T-helper 1 cell treated with Interleukin-12 subunit alpha and Interleukin-12 subunit beta and Interleukin-4 antibody, amounts not matched to agents 30 μg/mL and 1 μg/mL, for 36 hours (primary cell): Measurements from ENCODE around the gene TMEM178B.

Experiments used
- H3K27ac Mint-ChIP-seq: one replicate; pipeline ENCODE4 v1.8.0; 2021; ENCODE audit warnings: mild to moderate bottlenecking, mixed read lengths
- H3K27me3 Mint-ChIP-seq: one replicate; pipeline ENCODE4 v1.8.0; 2021; ENCODE audit warnings: low read depth, mixed read lengths
- H3K36me3 Mint-ChIP-seq: one replicate; pipeline ENCODE4 v1.8.0; 2021; ENCODE audit warnings: low read depth, mixed read lengths
- H3K4me1 Mint-ChIP-seq: one replicate; pipeline ENCODE4 v1.8.0; 2021; ENCODE audit warnings: low read depth, mixed read lengths
- H3K4me3 Mint-ChIP-seq: one replicate; pipeline ENCODE4 v1.8.0; 2021; ENCODE audit warnings: mild to moderate bottlenecking, moderate library complexity, mixed read lengths
- H3K9me3 Mint-ChIP-seq: one replicate; pipeline ENCODE4 v1.8.0; 2021; ENCODE audit warnings: mixed read lengths

Gene TMEM178B

GRCh38 chr7:141452911-141453310 is 379.0 kb downstream of the TMEM178B start:
- peaks cover 2% of the 10 kb centered on the region for H3K4me1 Mint-ChIP-seq
- no peaks in the 10 kb centered on the region for H3K9me3 Mint-ChIP-seq
- peaks cover 13% of the 10 kb centered on the region for H3K27me3 Mint-ChIP-seq
- no peak overlapping the region for H3K27ac Mint-ChIP-seq
- no peaks in the 10 kb centered on the region for H3K36me3 Mint-ChIP-seq
- no peak overlapping the region for H3K4me3 Mint-ChIP-seq

- no peaks in the 10 kb centered on the region for H3K9me3 Mint-ChIP-seq
- peaks cover 2% of the 10 kb centered on the region for H3K4me1 Mint-ChIP-seq
- no peak overlapping the region for H3K4me3 Mint-ChIP-seq
- no peaks in the 10 kb centered on the region for H3K36me3 Mint-ChIP-seq
- H3K27ac Mint-ChIP-seq, result no peak overlapping the region
- H3K27me3 Mint-ChIP-seq, result peaks cover 13% of the 10 kb centered on the region
Measured at GRCh38 chr7:141454338-141454737, 380.5 kb downstream of the TMEM178B start.

- no peak overlapping the region for H3K27ac Mint-ChIP-seq
- H3K36me3 Mint-ChIP-seq, result no peaks in the 10 kb centered on the region
- no peak overlapping the region for H3K4me3 Mint-ChIP-seq
- no peaks in the 10 kb centered on the region for H3K9me3 Mint-ChIP-seq
- peaks cover 2% of the 10 kb centered on the region for H3K4me1 Mint-ChIP-seq
- peaks cover 13% of the 10 kb centered on the region for H3K27me3 Mint-ChIP-seq
Measured at GRCh38 chr7:141455723-141456122, 381.9 kb downstream of the TMEM178B start.

DNA sequence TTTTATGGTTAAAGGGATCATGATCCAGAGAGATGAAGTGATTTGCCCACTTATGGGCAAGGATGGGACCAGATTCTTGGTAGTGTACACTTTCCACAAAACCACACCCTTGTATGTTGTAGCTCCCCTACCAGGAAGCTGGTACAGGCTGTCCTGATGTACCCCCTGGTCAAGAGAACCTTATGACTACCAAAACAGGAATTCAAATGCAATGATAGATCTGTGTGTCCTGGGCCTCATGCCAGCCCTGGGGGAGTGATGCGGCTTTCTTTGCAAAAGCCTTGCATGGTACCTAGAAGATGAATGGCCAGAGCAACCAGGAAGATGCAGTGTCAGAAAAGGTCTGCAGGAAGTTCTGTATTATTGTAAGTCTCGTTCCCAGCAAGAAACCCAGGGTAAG is 382.4 kb downstream of the TMEM178B start:
- Mint-ChIP-seq H3K4me1 (peaks cover 2% of the 10 kb centered on the region), H3K4me3 (no peak overlapping the region), H3K27ac (no peak overlapping the region), H3K27me3 (peaks cover 13% of the 10 kb centered on the region), H3K36me3 (no peaks in the 10 kb centered on the region), H3K9me3 (no peaks in the 10 kb centered on the region)

GRCh38 chr7:141456711-141457110 is 382.8 kb downstream of the TMEM178B start:
- Mint-ChIP-seq H3K27me3 (peaks cover 13% of the 10 kb centered on the region), H3K9me3 (no peaks in the 10 kb centered on the region), H3K4me3 (no peak overlapping the region), H3K4me1 (peaks cover 2% of the 10 kb centered on the region), H3K36me3 (no peaks in the 10 kb centered on the region), H3K27ac (no peak overlapping the region)

DNA sequence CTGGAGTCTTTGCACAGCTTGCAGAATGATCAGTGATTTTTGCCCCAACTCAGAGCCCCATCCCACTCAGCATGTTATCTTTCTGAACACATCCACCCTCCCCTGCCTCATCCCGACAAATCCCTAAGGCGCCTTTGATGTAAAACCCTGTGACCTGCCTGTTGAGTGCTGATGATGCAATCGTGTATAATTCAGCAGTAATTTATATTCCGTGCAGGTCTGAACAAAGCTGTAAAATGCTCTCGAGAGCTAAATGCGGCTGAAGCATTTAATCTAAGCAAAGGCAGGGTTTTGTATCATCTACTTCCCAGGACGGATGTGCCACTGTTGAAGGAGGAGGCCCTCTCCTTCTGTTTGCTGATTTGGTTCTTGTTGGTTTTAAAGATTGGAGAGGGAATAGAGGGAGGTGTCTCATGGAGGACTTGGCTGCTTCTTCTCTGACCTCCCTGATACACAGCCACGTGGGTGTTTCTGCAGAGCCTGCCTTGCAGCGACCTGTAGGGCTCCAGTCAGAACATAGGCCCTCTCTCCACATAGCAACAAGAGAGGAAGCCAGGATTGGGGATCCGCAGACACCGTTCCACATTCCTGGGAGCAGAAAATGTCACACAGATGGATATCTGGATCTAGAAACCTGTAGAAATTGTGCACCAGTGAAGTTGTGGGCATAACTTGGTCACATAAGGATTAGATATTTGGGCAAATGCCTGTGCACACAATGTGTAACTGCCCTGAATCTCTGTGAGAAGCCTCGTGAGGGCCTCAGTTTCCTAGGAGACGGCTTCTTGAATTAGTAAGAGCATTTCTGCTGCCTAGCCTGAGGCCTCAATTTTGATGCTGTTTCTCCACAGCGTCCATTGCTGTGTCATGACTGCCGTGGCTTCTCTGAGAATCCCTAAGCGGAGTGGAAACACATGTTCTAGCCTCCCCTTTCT is 387.2 kb downstream of the TMEM178B start:
- Mint-ChIP-seq H3K36me3 (no peaks in the 10 kb centered on the region), H3K9me3 (no peaks in the 10 kb centered on the region), H3K27me3 (peaks cover 12% of the 10 kb centered on the region), H3K4me1 (peaks cover 2% of the 10 kb centered on the region), H3K27ac (no peak overlapping the region), H3K4me3 (no peak overlapping the region)

DNA sequence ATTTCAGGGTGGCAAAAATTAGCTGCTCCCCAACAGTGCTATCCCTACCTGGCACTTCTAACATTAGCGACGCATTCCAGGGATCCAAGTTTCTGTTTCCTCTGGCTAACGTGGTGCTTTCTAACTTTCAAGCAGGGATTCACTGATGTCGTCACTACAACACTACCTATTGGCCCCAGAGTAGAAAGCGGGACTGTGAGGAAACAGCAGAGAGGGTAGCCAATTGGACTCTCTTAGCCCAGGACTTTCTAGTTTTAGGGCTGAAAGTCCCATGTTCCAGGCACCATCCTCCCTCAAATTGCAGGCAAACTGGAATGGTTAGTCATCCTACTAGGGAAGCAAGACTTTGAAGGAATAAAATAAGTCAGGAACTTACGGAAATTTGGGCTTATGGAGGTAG is 388.1 kb downstream of the TMEM178B start:
- H3K4me1 Mint-ChIP-seq, result peaks cover 2% of the 10 kb centered on the region
- H3K9me3 Mint-ChIP-seq, result no peaks in the 10 kb centered on the region
- H3K27ac Mint-ChIP-seq, result no peak overlapping the region
- H3K4me3 Mint-ChIP-seq, result no peak overlapping the region
- H3K27me3 Mint-ChIP-seq, result peaks cover 9% of the 10 kb centered on the region
- H3K36me3 Mint-ChIP-seq, result no peaks in the 10 kb centered on the region

- peaks cover 15% of the 10 kb centered on the region for H3K27me3 Mint-ChIP-seq
Measured at GRCh38 chr7:141462958-141463357, 389.1 kb downstream of the TMEM178B start.

DNA sequence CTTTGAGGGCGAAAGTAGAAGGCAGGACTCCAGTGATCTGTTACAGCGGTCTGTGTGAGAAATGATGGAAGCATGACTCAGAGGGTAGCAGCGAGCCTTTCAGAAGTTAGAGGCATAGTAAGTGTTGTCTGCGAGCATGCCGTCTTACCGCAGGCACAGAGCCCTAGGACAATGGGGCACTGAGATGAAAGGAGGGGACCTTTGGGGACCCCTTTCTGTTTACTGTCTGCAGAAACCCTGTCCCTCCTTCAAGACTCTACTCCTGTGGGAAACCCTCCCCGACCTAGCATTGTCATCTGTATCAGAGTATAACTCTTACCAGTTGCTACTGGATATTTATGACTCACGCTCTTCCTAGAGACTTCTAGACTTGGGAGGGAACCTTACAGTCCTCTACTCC is 390.1 kb downstream of the TMEM178B start:
- Mint-ChIP-seq H3K27me3 (peaks cover 15% of the 10 kb centered on the region), H3K9me3 (no peaks in the 10 kb centered on the region), H3K4me3 (no peak overlapping the region), H3K36me3 (no peaks in the 10 kb centered on the region), H3K4me1 (no peaks in the 10 kb centered on the region), H3K27ac (no peak overlapping the region)

More at GRCh38 chr7:141462958-141463357, 389.1 kb downstream of the TMEM178B start:
- no peaks in the 10 kb centered on the region for H3K9me3 Mint-ChIP-seq
- no peak overlapping the region for H3K27ac Mint-ChIP-seq
- H3K36me3 Mint-ChIP-seq, result no peaks in the 10 kb centered on the region
- no peak overlapping the region for H3K4me3 Mint-ChIP-seq
- H3K4me1 Mint-ChIP-seq, result no peaks in the 10 kb centered on the region

GRCh38 chr7:141464551-141464950 is 390.7 kb downstream of the TMEM178B start:
- Mint-ChIP-seq H3K36me3 (no peaks in the 10 kb centered on the region), H3K4me3 (no peak overlapping the region), H3K9me3 (no peaks in the 10 kb centered on the region), H3K27ac (no peak overlapping the region), H3K4me1 (no peaks in the 10 kb centered on the region), H3K27me3 (peaks cover 15% of the 10 kb centered on the region)

- no peaks in the 10 kb centered on the region for H3K36me3 Mint-ChIP-seq
- no peak overlapping the region for H3K4me3 Mint-ChIP-seq
- H3K4me1 Mint-ChIP-seq, result no peaks in the 10 kb centered on the region
- peaks cover 15% of the 10 kb centered on the region for H3K27me3 Mint-ChIP-seq
- H3K27ac Mint-ChIP-seq, result no peak overlapping the region
- H3K9me3 Mint-ChIP-seq, result no peaks in the 10 kb centered on the region
Measured at GRCh38 chr7:141466151-141466904, 392.5 kb downstream of the TMEM178B start.

- Mint-ChIP-seq H3K4me1 (no peaks in the 10 kb centered on the region), H3K27me3 (peaks cover 18% of the 10 kb centered on the region), H3K4me3 (no peak overlapping the region), H3K27ac (no peak overlapping the region), H3K9me3 (no peaks in the 10 kb centered on the region), H3K36me3 (no peaks in the 10 kb centered on the region)
Measured at GRCh38 chr7:141468341-141468740, 394.5 kb downstream of the TMEM178B start.

- H3K4me3 Mint-ChIP-seq, result no peak overlapping the region
- no peaks in the 10 kb centered on the region for H3K4me1 Mint-ChIP-seq
- no peak overlapping the region for H3K27ac Mint-ChIP-seq
- H3K36me3 Mint-ChIP-seq, result no peaks in the 10 kb centered on the region
- H3K9me3 Mint-ChIP-seq, result no peaks in the 10 kb centered on the region
- H3K27me3 Mint-ChIP-seq, result peaks cover 6% of the 10 kb centered on the region
Measured at GRCh38 chr7:141475679-141476078, 401.8 kb downstream of the TMEM178B start.

DNA sequence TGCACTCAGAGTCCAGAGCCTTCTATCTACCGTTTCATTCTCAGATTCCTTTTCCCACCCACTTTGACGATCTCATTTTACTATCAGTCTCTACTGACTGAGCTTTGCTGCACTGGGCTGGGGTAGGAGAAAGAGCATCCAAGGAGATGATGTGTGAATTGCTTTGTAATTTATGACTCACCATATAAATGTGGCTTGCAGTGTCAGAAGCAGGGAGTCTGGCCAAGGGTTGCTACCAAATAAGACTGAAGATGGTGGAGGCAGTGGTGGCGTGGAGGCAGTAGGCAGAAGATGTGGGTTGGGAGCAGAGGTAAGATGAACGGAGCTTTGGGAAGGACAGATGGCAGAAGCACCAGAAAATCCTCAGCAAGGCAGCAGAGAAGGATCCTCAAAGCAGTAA is 404.0 kb downstream of the TMEM178B start:
- H3K4me3 Mint-ChIP-seq, result no peak overlapping the region
- H3K27ac Mint-ChIP-seq, result no peak overlapping the region
- H3K9me3 Mint-ChIP-seq, result no peaks in the 10 kb centered on the region
- H3K27me3 Mint-ChIP-seq, result peaks cover 15% of the 10 kb centered on the region
- H3K4me1 Mint-ChIP-seq, result peaks cover 4% of the 10 kb centered on the region
- no peaks in the 10 kb centered on the region for H3K36me3 Mint-ChIP-seq

- Mint-ChIP-seq H3K36me3 (no peaks in the 10 kb centered on the region), H3K9me3 (no peaks in the 10 kb centered on the region), H3K4me3 (no peak overlapping the region), H3K27me3 (peaks cover 12% of the 10 kb centered on the region), H3K4me1 (peaks cover 9% of the 10 kb centered on the region), H3K27ac (no peak overlapping the region)
Measured at GRCh38 chr7:141478845-141479244, 405.0 kb downstream of the TMEM178B start.
